ENCODE measurements around the gene RAB35.

The RAB35 gene

GRCh38 chr12:120106151-120106550 lies 10.4 kb downstream of the RAB35 start:
- H3K79me2 ChIP-seq (ENCODE audit: control insufficient read depth, low read length): peaks cover 100% of the 10 kb centered on the region
- H3K27ac ChIP-seq (ENCODE audit: low read depth, low read length): no peak overlapping the region
- TF ChIP-seq CTCF (IDR thresholded peaks at IDR 0.05; ENCODE audit: low read depth, low read length, poor library complexity, severe bottlenecking): no peak
- TF ChIP-seq EZH2phosphoT487 (IDR thresholded peaks at IDR 0.05; ENCODE audit: borderline replicate concordance, low read length): no peak
- H3K4me3 ChIP-seq (ENCODE audit: low read length): no peak overlapping the region
- no peaks in the 10 kb centered on the region for H3K9me2 ChIP-seq (replicated peaks; ENCODE audit: control insufficient read depth, low read length)
- no peak overlapping the region for H3K4me2 ChIP-seq (ENCODE audit: low read length)
- no peaks in the 10 kb centered on the region for H3K27me3 ChIP-seq (ENCODE audit: control insufficient read depth, low read length)
- H3K36me3 ChIP-seq (ENCODE audit: control insufficient read depth, low read length): peaks cover 72% of the 10 kb centered on the region
- H3K9me3 ChIP-seq (ENCODE audit: control insufficient read depth, insufficient read depth, low read length): no peaks in the 10 kb centered on the region
- 0 out of 2 replicates have a peak, but pooled peaks cover 2% of the 10 kb centered on the region for H3F3A ChIP-seq (ENCODE audit: control insufficient read depth, insufficient read depth)
- H4K20me1 ChIP-seq (ENCODE audit: control insufficient read depth, insufficient read depth, low read depth, low read length): peaks cover 31% of the 10 kb centered on the region
- H3K4me1 ChIP-seq (ENCODE audit: control insufficient read depth, low read length): peaks cover 14% of the 10 kb centered on the region

- H3K4me1 ChIP-seq (ENCODE audit: control insufficient read depth, low read length): no peaks in the 10 kb centered on the region
- H3F3A ChIP-seq (ENCODE audit: control insufficient read depth, insufficient read depth): no peaks in the 10 kb centered on the region
- no peaks in the 10 kb centered on the region for H3K9me3 ChIP-seq (ENCODE audit: control insufficient read depth, insufficient read depth, low read length)
- H3K79me2 ChIP-seq (ENCODE audit: control insufficient read depth, low read length): peaks cover 91% of the 10 kb centered on the region
- H3K4me2 ChIP-seq (ENCODE audit: low read length): no peak overlapping the region
- TF ChIP-seq CTCF (IDR thresholded peaks at IDR 0.05; ENCODE audit: low read depth, low read length, poor library complexity, severe bottlenecking) (no peak), EZH2phosphoT487 (IDR thresholded peaks at IDR 0.05; ENCODE audit: borderline replicate concordance, low read length) (no peak)
- no peak overlapping the region for H3K4me3 ChIP-seq (ENCODE audit: low read length)
- H3K27me3 ChIP-seq (ENCODE audit: control insufficient read depth, low read length): no peaks in the 10 kb centered on the region
- H3K27ac ChIP-seq (ENCODE audit: low read depth, low read length): no peak overlapping the region
- peaks cover 14% of the 10 kb centered on the region for H4K20me1 ChIP-seq (ENCODE audit: control insufficient read depth, insufficient read depth, low read depth, low read length)
- H3K36me3 ChIP-seq (ENCODE audit: control insufficient read depth, low read length): peaks cover 85% of the 10 kb centered on the region
- no peaks in the 10 kb centered on the region for H3K9me2 ChIP-seq (replicated peaks; ENCODE audit: control insufficient read depth, low read length)
Observed at GRCh38 chr12:120103371-120103770, 13.2 kb downstream of the RAB35 start.

GRCh38 chr12:120103044-120103338 lies 13.6 kb downstream of the RAB35 start:
- H4K20me1 ChIP-seq (ENCODE audit: control insufficient read depth, insufficient read depth, low read depth, low read length): peaks cover 11% of the 10 kb centered on the region
- no peaks in the 10 kb centered on the region for H3F3A ChIP-seq (ENCODE audit: control insufficient read depth, insufficient read depth)
- H3K79me2 ChIP-seq (ENCODE audit: control insufficient read depth, low read length): peaks cover 87% of the 10 kb centered on the region
- TF ChIP-seq EZH2phosphoT487 (IDR thresholded peaks at IDR 0.05; ENCODE audit: borderline replicate concordance, low read length) (no peak), CTCF (IDR thresholded peaks at IDR 0.05; ENCODE audit: low read depth, low read length, poor library complexity, severe bottlenecking) (no peak)
- no peaks in the 10 kb centered on the region for H3K27me3 ChIP-seq (ENCODE audit: control insufficient read depth, low read length)
- H3K9me2 ChIP-seq (replicated peaks; ENCODE audit: control insufficient read depth, low read length): no peaks in the 10 kb centered on the region
- H3K4me1 ChIP-seq (ENCODE audit: control insufficient read depth, low read length): no peaks in the 10 kb centered on the region
- H3K4me2 ChIP-seq (ENCODE audit: low read length): no peak overlapping the region
- H3K36me3 ChIP-seq (ENCODE audit: control insufficient read depth, low read length): peaks cover 85% of the 10 kb centered on the region
- no peaks in the 10 kb centered on the region for H3K9me3 ChIP-seq (ENCODE audit: control insufficient read depth, insufficient read depth, low read length)
- H3K27ac ChIP-seq (ENCODE audit: low read depth, low read length): no peak overlapping the region
- no peak overlapping the region for H3K4me3 ChIP-seq (ENCODE audit: low read length)
